Measurements from ENCODE around the gene USP4.

GRCh38 chr3:49389297-49389696, 49.4 kb upstream of the USP4 start:
- TF ChIP-seq REST (IDR thresholded peaks at IDR 0.05), result no peak
- TF ChIP-seq RAD21 (IDR thresholded peaks at IDR 0.05), result no peak
- TF ChIP-seq CTCF (IDR thresholded peaks at IDR 0.05; ENCODE audit: low read depth, low read length, missing input control), result no peak
- no peak for TF ChIP-seq TAF1 (conservative IDR thresholded peaks at IDR 0.05)
- no peak for TF ChIP-seq FOXA1 (IDR thresholded peaks at IDR 0.05)
- no peak for TF ChIP-seq MAX (IDR thresholded peaks at IDR 0.05)
- no peak for TF ChIP-seq RXRA (IDR thresholded peaks at IDR 0.05)
- TF ChIP-seq JUND (IDR thresholded peaks at IDR 0.05), result no peak
- TF ChIP-seq YY1 (IDR thresholded peaks at IDR 0.05), result no peak
- no peak for TF ChIP-seq EGR1 (IDR thresholded peaks at IDR 0.05; ENCODE audit: low read depth in 2 of 2)
- no peak for TF ChIP-seq SP1 (IDR thresholded peaks at IDR 0.05)

Measured in liver (tissue), 3 donors.